ENCODE data around the gene GLT1D1. TPM values are rescaled to one million over a fixed set of nuclear protein-coding genes. Genes with fewer than 3 reads are reported as not detected.

Gene GLT1D1
- total RNA-seq, 6 donors from 2014 or later: 4.1 to 8.3 (median 6.5) TPM

DNA sequence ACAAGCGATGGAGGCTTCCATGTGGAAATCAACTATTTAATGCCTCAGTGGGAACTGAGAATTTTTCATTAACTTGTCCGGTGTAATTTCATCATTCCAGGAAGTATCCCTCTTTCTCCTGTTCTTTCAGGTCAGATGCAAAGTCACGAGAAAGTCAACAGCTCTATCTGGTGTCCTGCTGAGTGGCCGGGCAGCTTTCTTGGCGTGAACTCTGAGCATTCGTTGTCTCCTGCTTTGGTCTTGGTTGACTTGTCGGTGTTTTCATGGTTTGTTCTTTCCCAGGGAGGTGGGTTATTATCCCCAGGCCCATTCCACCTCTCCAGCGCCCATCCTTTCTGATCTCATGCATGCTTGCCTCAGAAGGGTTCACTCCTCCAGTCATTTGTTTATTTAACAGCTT, 149.1 kb downstream of the GLT1D1 start:
- Histone ChIP-seq H3K27me3 (no peaks in the 10 kb centered on the region), H3K27ac (no peak overlapping the region), H3K4me1 (no peaks in the 10 kb centered on the region), H3K9me3 (no peaks in the 10 kb centered on the region), H3K36me3 (no peaks in the 10 kb centered on the region), H3K4me3 (no peak overlapping the region)
- 57 to 61% methylated on average over 8 of the region's 8 CpGs for WGBS, 2 donors
- TF ChIP-seq, protein P1, sequence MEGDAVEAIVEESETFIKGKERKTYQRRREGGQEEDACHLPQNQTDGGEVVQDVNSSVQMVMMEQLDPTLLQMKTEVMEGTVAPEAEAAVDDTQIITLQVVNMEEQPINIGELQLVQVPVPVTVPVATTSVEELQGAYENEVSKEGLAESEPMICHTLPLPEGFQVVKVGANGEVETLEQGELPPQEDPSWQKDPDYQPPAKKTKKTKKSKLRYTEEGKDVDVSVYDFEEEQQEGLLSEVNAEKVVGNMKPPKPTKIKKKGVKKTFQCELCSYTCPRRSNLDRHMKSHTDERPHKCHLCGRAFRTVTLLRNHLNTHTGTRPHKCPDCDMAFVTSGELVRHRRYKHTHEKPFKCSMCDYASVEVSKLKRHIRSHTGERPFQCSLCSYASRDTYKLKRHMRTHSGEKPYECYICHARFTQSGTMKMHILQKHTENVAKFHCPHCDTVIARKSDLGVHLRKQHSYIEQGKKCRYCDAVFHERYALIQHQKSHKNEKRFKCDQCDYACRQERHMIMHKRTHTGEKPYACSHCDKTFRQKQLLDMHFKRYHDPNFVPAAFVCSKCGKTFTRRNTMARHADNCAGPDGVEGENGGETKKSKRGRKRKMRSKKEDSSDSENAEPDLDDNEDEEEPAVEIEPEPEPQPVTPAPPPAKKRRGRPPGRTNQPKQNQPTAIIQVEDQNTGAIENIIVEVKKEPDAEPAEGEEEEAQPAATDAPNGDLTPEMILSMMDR (IDR thresholded peaks at IDR 0.05): no peak
- TF ChIP-seq POLR2AphosphoS5 (IDR thresholded peaks at IDR 0.05) (no peak), EP300 (IDR thresholded peaks at IDR 0.05) (no peak), POLR2A (IDR thresholded peaks at IDR 0.05) (no peak)
- ATAC-seq (ENCODE audit: low FRiP score in 2 of 2): no peak
- DNase-seq: no peak

GRCh38 chr12:129005416-129005815, 152.1 kb downstream of the GLT1D1 start:
- no peak overlapping the region for H3K4me3 ChIP-seq
- no peaks in the 10 kb centered on the region for H3K4me1 ChIP-seq
- no peak for DNase-seq
- no peak for ATAC-seq (ENCODE audit: low FRiP score in 2 of 2)
- H3K9me3 ChIP-seq: no peaks in the 10 kb centered on the region
- 86 to 90% methylated on average over 7 to 8 of the region's 8 CpGs for WGBS, 2 donors
- H3K27ac ChIP-seq: no peak overlapping the region
- no peaks in the 10 kb centered on the region for H3K27me3 ChIP-seq
- no peak for TF ChIP-seq EP300 (IDR thresholded peaks at IDR 0.05)
- no peak for TF ChIP-seq POLR2AphosphoS5 (IDR thresholded peaks at IDR 0.05)
- no peak for TF ChIP-seq POLR2A (IDR thresholded peaks at IDR 0.05)
- TF ChIP-seq, protein P1 (IDR thresholded peaks at IDR 0.05): no peak
- H3K36me3 ChIP-seq: no peaks in the 10 kb centered on the region

- no peak for ATAC-seq (ENCODE audit: low FRiP score in 2 of 2)
- TF ChIP-seq POLR2A (IDR thresholded peaks at IDR 0.05): no peak
- no peak for TF ChIP-seq EP300 (IDR thresholded peaks at IDR 0.05)
- TF ChIP-seq, protein P1 (IDR thresholded peaks at IDR 0.05): no peak
- no peak for TF ChIP-seq POLR2AphosphoS5 (IDR thresholded peaks at IDR 0.05)
- Histone ChIP-seq H3K9me3 (no peaks in the 10 kb centered on the region), H3K4me1 (no peaks in the 10 kb centered on the region), H3K27me3 (no peaks in the 10 kb centered on the region), H3K27ac (no peak overlapping the region), H3K36me3 (no peaks in the 10 kb centered on the region), H3K4me3 (no peak overlapping the region)
- DNase-seq: no peak
- 82 to 83% methylated on average over 6 of the region's 6 CpGs for WGBS, 2 donors
Measured at GRCh38 chr12:129005829-129006228, 152.6 kb downstream of the GLT1D1 start.

- WGBS, 2 donors: 48 to 60% methylated on average over 5 of the region's 5 CpGs
- no peaks in the 10 kb centered on the region for H3K9me3 ChIP-seq
- H3K36me3 ChIP-seq: no peaks in the 10 kb centered on the region
- TF ChIP-seq, protein P1 (IDR thresholded peaks at IDR 0.05): no peak
- TF ChIP-seq POLR2AphosphoS5 (IDR thresholded peaks at IDR 0.05) (no peak), POLR2A (IDR thresholded peaks at IDR 0.05) (no peak), EP300 (IDR thresholded peaks at IDR 0.05) (no peak)
- H3K4me3 ChIP-seq: no peak overlapping the region
- no peaks in the 10 kb centered on the region for H3K4me1 ChIP-seq
- DNase-seq: no peak
- no peaks in the 10 kb centered on the region for H3K27me3 ChIP-seq
- no peak overlapping the region for H3K27ac ChIP-seq
- ATAC-seq (ENCODE audit: low FRiP score in 2 of 2): no peak
Measured at GRCh38 chr12:129009833-129010622, 156.8 kb downstream of the GLT1D1 start.

DNA sequence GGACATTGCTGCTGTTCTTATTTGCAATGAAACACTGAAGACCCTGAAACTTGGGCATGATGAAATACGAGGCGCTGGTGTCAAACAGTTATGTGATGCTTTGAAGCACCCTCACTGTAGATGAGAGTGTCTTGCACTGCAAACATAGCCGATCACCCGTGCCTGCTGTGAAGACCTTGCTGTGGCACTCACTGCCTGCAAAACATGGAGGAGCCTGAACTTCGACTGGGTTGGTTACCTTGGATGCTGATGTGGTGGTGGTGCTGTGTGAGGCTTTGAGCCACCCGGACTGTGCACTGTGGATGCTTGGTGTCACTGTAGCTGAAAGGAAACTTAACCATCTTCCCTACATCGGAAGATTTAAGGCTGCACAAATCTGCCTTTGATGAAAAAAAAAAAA, 162.9 kb downstream of the GLT1D1 start:
- TF ChIP-seq, protein P1 (IDR thresholded peaks at IDR 0.05): no peak
- no peak for TF ChIP-seq POLR2A (IDR thresholded peaks at IDR 0.05)
- TF ChIP-seq POLR2AphosphoS5 (IDR thresholded peaks at IDR 0.05): no peak
- no peak for TF ChIP-seq EP300 (IDR thresholded peaks at IDR 0.05)
- no peak for DNase-seq
- H3K4me3 ChIP-seq: no peak overlapping the region
- H3K4me1 ChIP-seq: no peaks in the 10 kb centered on the region
- no peaks in the 10 kb centered on the region for H3K36me3 ChIP-seq
- WGBS, 2 donors: 50 to 71% methylated on average over 7 of the region's 7 CpGs
- peaks cover 0 to 16% (median 4%) of the 10 kb centered on the region in 4 donors for H3K9me3 ChIP-seq
- no peak overlapping the region for H3K27ac ChIP-seq
- no peaks in the 10 kb centered on the region for H3K27me3 ChIP-seq
- ATAC-seq (ENCODE audit: low FRiP score in 2 of 2): no peak

Data from upper lobe of left lung (tissue), 6 donors.